ENCODE measurements around the gene MAGEA12.
"Not testable (repeated sequence)": the region's sequence is repeated elsewhere in the genome, so short reads cannot be mapped to it uniquely, and the experiment has no call there.

DNA sequence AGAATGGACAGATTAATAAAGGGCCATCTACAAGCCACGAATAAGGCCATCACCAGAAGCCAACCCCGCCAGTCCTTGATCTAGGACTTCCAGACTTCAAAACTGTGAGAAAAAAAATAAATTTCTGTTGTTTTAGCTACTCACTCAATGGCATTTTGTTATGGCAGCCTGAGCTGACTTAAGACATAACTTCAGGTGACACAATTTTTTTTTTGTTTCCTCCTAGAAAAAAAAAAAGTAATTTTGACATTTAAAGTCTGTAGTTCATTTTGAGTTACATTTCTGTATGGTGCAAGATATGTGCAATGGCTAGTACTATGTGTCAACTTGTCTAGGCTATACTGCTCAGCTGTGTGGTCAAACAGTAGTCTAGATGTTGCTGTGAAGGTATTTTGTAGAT, 25.4 kb downstream of the MAGEA12 start, which contains the start of gene CSAG3:
- TF ChIP-seq EZH2 (IDR thresholded peaks at IDR 0.05; ENCODE audit: low read length), result not testable (repeated sequence)
- TF ChIP-seq, protein P1, sequence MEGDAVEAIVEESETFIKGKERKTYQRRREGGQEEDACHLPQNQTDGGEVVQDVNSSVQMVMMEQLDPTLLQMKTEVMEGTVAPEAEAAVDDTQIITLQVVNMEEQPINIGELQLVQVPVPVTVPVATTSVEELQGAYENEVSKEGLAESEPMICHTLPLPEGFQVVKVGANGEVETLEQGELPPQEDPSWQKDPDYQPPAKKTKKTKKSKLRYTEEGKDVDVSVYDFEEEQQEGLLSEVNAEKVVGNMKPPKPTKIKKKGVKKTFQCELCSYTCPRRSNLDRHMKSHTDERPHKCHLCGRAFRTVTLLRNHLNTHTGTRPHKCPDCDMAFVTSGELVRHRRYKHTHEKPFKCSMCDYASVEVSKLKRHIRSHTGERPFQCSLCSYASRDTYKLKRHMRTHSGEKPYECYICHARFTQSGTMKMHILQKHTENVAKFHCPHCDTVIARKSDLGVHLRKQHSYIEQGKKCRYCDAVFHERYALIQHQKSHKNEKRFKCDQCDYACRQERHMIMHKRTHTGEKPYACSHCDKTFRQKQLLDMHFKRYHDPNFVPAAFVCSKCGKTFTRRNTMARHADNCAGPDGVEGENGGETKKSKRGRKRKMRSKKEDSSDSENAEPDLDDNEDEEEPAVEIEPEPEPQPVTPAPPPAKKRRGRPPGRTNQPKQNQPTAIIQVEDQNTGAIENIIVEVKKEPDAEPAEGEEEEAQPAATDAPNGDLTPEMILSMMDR (optimal IDR thresholded peaks at IDR 0.05 in 1 of 3, IDR thresholded peaks at IDR 0.05 in 1 of 3, conservative IDR thresholded peaks at IDR 0.05 in 1 of 3; ENCODE audit: extremely low read depth in 1 of 3, insufficient read depth in 2 of 3, low read length in 3 of 3), result not testable (repeated sequence)
